Endothelial cell of umbilical vein (primary cell): Measurements from ENCODE around the gene DNAH1. TPM values are rescaled to one million over a fixed set of nuclear protein-coding genes. Genes with fewer than 3 reads are reported as not detected.
A peak's percentile ranks its signal among the peaks of the same experiment; 100 is the strongest.

Source experiments
- BruUV-seq: library from RNA; stranded (reverse); fragments of 400-500 nt; replicated peaks from 2 replicates; lab custom pipeline; 2021; lab: Mats Ljungman, UMichigan
- CTCF ChIA-PET: fragments of 300-600, 350-600 bp; sonication (Branson Sonifier 250); formaldehyde crosslinking; loops from one replicate; lab custom pipeline; 2021; ENCODE audit warnings: antibody characterized with exemption, inconsistent platforms; lab: Charles Lee
- POLR2A ChIA-PET: fragments of 300-600, 350-600 bp; sonication (Branson Sonifier 250); formaldehyde crosslinking; loops from one replicate; lab custom pipeline; 2021; ENCODE audit warnings: antibody characterized with exemption, inconsistent platforms; lab: Charles Lee
- DNase-seq: peaks from one replicate; pipeline ENCODE4 v3.0.0-alpha.2; 2011; ENCODE audit warnings: low read depth, low spot score
- FAIRE-seq: peaks from 2 replicates; lab custom pipeline; 2011; peaks lifted over from hg19 to GRCh38; lab: Jason Lieb, UNC
- H2AFZ ChIP-seq: 2 replicates; pipeline ENCODE4 v1.6.0; 2012; ENCODE audit warnings: low read depth, low read length, control low read depth, inconsistent platforms
- H3K27ac ChIP-seq: 2 replicates; pipeline ENCODE4 v1.5.1; 2011; ENCODE audit warnings: low read depth, mild to moderate bottlenecking, control low read depth, low read length, moderate library complexity; ENCODE audit not compliant: insufficient read depth
- H3K27me3 ChIP-seq, 2 experiments: 2 replicates each; pipeline versions ENCODE4 v1.6.0 to v1.6.1; 2011; ENCODE audit warnings: low read length in 2 of 2, mixed read lengths in 1 of 2; ENCODE audit not compliant: control insufficient read depth in 2 of 2, insufficient read depth in 2 of 2
- H3K36me3 ChIP-seq, 2 experiments: 2 replicates in 1 of 2; 3 replicates in 1 of 2; pipeline ENCODE4 v1.5.1; 2011; ENCODE audit warnings: low read length in 2 of 2, mild to moderate bottlenecking in 1 of 2, moderate library complexity in 1 of 2; ENCODE audit not compliant: control insufficient read depth in 2 of 2, insufficient read depth in 2 of 2; ENCODE audit errors: extremely low read depth in 1 of 2
- H3K4me1 ChIP-seq: 3 replicates; pipeline ENCODE4 v1.5.1; 2011; ENCODE audit warnings: mild to moderate bottlenecking, low read length; ENCODE audit not compliant: control insufficient read depth, insufficient read depth; ENCODE audit errors: extremely low read depth
- H3K4me2 ChIP-seq: 2 replicates; pipeline ENCODE4 v1.6.1; 2011; ENCODE audit warnings: low read length, control low read depth, mixed read lengths; ENCODE audit not compliant: insufficient read depth
- H3K4me3 ChIP-seq, 3 experiments: fragments of 200-600 bp in 1 of 3; sonication (generic), shearing (Covaris generic) in 1 of 3; replicated peaks in 1 of 3; 2 replicates each; pipeline ENCODE4 v1.5.1; 2011 to 2016; ENCODE audit warnings: control low read depth in 3 of 3, low read length in 3 of 3, mild to moderate bottlenecking in 2 of 3, inconsistent platforms in 1 of 3, low read depth in 1 of 3, moderate library complexity in 1 of 3; ENCODE audit not compliant: insufficient read depth in 1 of 3
- H3K79me2 ChIP-seq: 2 replicates; pipeline ENCODE4 v1.6.0; 2012; ENCODE audit warnings: low read length, inconsistent platforms; ENCODE audit not compliant: control insufficient read depth, insufficient read depth
- H3K9ac ChIP-seq: replicated peaks from 2 replicates; pipeline ENCODE3; 2011; ENCODE audit warnings: low read length, control low read depth; ENCODE audit not compliant: insufficient read depth; ENCODE audit errors: extremely low read depth
- H3K9me1 ChIP-seq: replicated peaks from 3 replicates; pipeline ENCODE4 v1.6.0; 2011; ENCODE audit warnings: mild to moderate bottlenecking, low read length; ENCODE audit not compliant: control insufficient read depth, insufficient read depth; ENCODE audit errors: extremely low read depth
- H3K9me3 ChIP-seq: replicated peaks from 2 replicates; pipeline ENCODE4 v1.5.1; 2012; ENCODE audit warnings: low read length, inconsistent platforms; ENCODE audit not compliant: control insufficient read depth, insufficient read depth
- H4K20me1 ChIP-seq: replicated peaks from 2 replicates; pipeline ENCODE3; 2011; ENCODE audit warnings: mild to moderate bottlenecking, low read length; ENCODE audit not compliant: control insufficient read depth, insufficient read depth; ENCODE audit errors: extremely low read depth
- CTCF ChIP-seq, 2 donors: IDR thresholded peaks; 1 replicate in 1 of 2; 2 replicates in 1 of 2; pipeline ENCODE4 v1.5.1; 2011; ENCODE audit warnings: low read length in 2 of 2, mild to moderate bottlenecking in 2 of 2, moderate library complexity in 2 of 2, control low read depth in 1 of 2, inconsistent platforms in 1 of 2, low read depth in 1 of 2; ENCODE audit not compliant: insufficient read depth in 1 of 2; ENCODE audit errors: extremely low read depth in 1 of 2
- EZH2 ChIP-seq: IDR thresholded peaks from 2 replicates; pipeline ENCODE4 v1.6.1; 2012; ENCODE audit warnings: borderline replicate concordance, low read depth, mild to moderate bottlenecking, moderate library complexity, low read length, inconsistent platforms; ENCODE audit not compliant: severe bottlenecking
- FOS ChIP-seq: IDR thresholded peaks from 2 replicates; pipeline ENCODE4 v1.6.1; 2011; ENCODE audit warnings: mild to moderate bottlenecking, low read length, moderate library complexity, borderline replicate concordance; ENCODE audit not compliant: insufficient read depth
- GATA2 ChIP-seq: IDR thresholded peaks from 2 replicates; pipeline ENCODE4 v1.7.0; 2011; ENCODE audit warnings: low read depth, mild to moderate bottlenecking, moderate library complexity, mixed read lengths, low read length; ENCODE audit not compliant: insufficient read length, insufficient read depth
- JUN ChIP-seq: IDR thresholded peaks from 2 replicates; pipeline ENCODE4 v1.6.1; 2011; ENCODE audit warnings: borderline replicate concordance, low read depth; ENCODE audit not compliant: insufficient read length, insufficient read depth
- MAX ChIP-seq: IDR thresholded peaks from 2 replicates; pipeline ENCODE4 v1.6.1; 2011; ENCODE audit not compliant: insufficient read depth, insufficient read length
- MYC ChIP-seq: IDR thresholded peaks from one replicate; pipeline ENCODE4 v1.6.1; 2011; ENCODE audit warnings: mild to moderate bottlenecking, low read depth, low read length
- POLR2A ChIP-seq: IDR thresholded peaks from 2 replicates; pipeline ENCODE4 v1.6.1; 2012; ENCODE audit warnings: low read depth, mild to moderate bottlenecking, control low read depth, low read length
- POLR2AphosphoS5 ChIP-seq: IDR thresholded peaks from 2 replicates; pipeline ENCODE4 v1.6.1; 2012; ENCODE audit warnings: low read depth, mild to moderate bottlenecking, control low read depth, low read length, moderate library complexity; ENCODE audit not compliant: insufficient read depth
- dilution Hi-C: fragments of 300-500 bp; cut with MboI; formaldehyde crosslinking; loops from one replicate; pipeline ENCODE4 v1.15.0; 2019; ENCODE audit warnings: low sequenced_read_pairs; ENCODE audit not compliant: extremely low pct_ligation_motif_present
- intact Hi-C: fragments of 100-400 bp; cut with micrococcal nuclease; formaldehyde crosslinking; loops from one replicate; pipeline ENCODE4 v1.10.0; 2022
- polyA plus RNA-seq, 4 experiments: library from polyadenylated mRNA; depleted of rRNA in 3 of 4; stranded (reverse) in 3 of 4; unstranded in 1 of 4; fragments of >200 nt; gene quantifications; 2 replicates each; pipeline versions ENCODE4 v1.2.1 to v1.2.3, GENCODE V29; 2011 to 2012; ENCODE audit warnings: missing spikeins in 1 of 4
- total RNA-seq: library from RNA; stranded (reverse); gene quantifications from 2 replicates; pipeline ENCODE4 v1.2.3, GENCODE V29; 2021

DNAH1 gene
- total and polyA plus RNA-seq, 2 donors (not counting 3 experiments of a cell fraction or from before 2014, with no cell fraction given) = 5.8 to 6.0 TPM

DNA sequence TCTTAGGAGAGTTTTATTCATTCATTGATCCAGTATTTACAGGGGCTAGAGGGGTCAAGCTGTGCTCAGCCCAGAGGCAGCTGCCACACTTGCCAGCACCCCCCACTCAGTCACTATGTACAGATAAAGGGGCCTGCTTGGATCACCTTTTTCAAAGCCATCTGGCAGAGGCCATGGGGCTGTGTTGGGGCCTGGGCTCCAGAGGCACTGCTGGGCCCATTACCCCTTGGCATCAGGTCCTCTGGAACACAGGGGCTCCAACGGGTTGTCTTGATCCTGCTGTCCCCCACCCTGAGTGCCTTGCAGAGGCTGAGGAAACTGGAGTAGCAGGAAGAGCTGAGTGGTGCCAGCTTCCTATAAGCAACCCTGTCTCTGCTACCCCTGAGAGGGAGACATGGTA, 84.9 kb downstream of the DNAH1 start:
- no peak overlapping the region for H3K4me2 ChIP-seq
- dilution Hi-C loops (no loop called here), intact Hi-C loops (no loop called here)
- no peaks in the 10 kb centered on the region for H4K20me1 ChIP-seq
- ChIA-PET POLR2A (no interaction called here), CTCF (interaction anchor here (1.4 kb wide), 1 partner anchor 29 kb away, joined by 3 read pairs; no protein-coding TSS in a partner anchor)
- H3K9me3 ChIP-seq = no peaks in the 10 kb centered on the region
- no peaks in the 10 kb centered on the region for H3K4me1 ChIP-seq
- H3K9me1 ChIP-seq = no peaks in the 10 kb centered on the region
- no peaks in the 10 kb centered on the region for H3K79me2 ChIP-seq
- no peak for TF ChIP-seq POLR2A
- peak; percentile 15 for TF ChIP-seq POLR2AphosphoS5
- H3K27me3 ChIP-seq = no peaks in the 10 kb centered on the region
- H3K4me3 ChIP-seq = no peak overlapping the region
- FAIRE-seq (no peak), DNase-seq (no peak)
- H3K9ac ChIP-seq = no peak overlapping the region
- no peak overlapping the region for H2AFZ ChIP-seq
- TSS peak; percentile 31 for BruUV-seq
- H3K36me3 ChIP-seq = peaks cover 0 to 50% of the 10 kb centered on the region in 2 experiments
- H3K27ac ChIP-seq = no peak overlapping the region

DNA sequence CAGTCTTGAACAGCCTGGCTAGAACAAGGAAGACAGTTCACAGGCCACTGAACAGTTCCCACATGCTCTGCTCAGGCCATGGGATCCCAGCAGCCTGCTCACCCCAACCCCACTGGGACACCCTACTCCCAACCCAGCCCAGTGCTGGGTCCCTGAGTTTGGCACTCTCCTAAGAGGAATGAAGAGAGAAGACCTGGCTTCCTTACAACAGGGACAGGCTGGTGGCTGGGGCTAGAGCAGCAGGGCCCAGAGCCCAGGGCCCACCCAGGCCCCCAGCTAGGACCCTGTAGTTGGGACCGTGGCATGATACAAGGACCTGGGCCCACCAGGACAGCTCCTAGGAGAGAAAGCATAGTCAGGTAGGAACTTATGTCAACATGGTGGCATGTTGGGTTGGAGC, 85.4 kb downstream of the DNAH1 start:
- no TSS peak for BruUV-seq
- Histone ChIP-seq H3K9me3 (no peaks in the 10 kb centered on the region), H2AFZ (no peak overlapping the region), H3K9ac (no peak overlapping the region), H3K4me1 (no peaks in the 10 kb centered on the region), H3K79me2 (no peaks in the 10 kb centered on the region), H3K4me3 (no peak overlapping the region), H3K36me3 (peaks cover 0 to 55% of the 10 kb centered on the region in 2 experiments), H3K27me3 (no peaks in the 10 kb centered on the region), H3K9me1 (no peaks in the 10 kb centered on the region), H3K27ac (no peak overlapping the region), H3K4me2 (no peak overlapping the region), H4K20me1 (no peaks in the 10 kb centered on the region)
- FAIRE-seq (no peak), DNase-seq (no peak)
- intact Hi-C loops (no loop called here), dilution Hi-C loops (no loop called here)
- POLR2A ChIA-PET = no interaction called here
- CTCF ChIA-PET = no interaction called here
- no peak for TF ChIP-seq FOS
- no peak for TF ChIP-seq MYC
- no peak for TF ChIP-seq POLR2A
- no peak for TF ChIP-seq EZH2
- TF ChIP-seq JUN = no peak
- TF ChIP-seq MAX = no peak
- no peak for TF ChIP-seq CTCF (IDR thresholded peaks at IDR 0.05; ENCODE audit: extremely low read depth in 1 of 2, insufficient read depth in 1 of 2, low read depth in 1 of 2, low read length in 2 of 2)
- no peak for TF ChIP-seq GATA2
